ENCODE results near the gene DOCK7. TPM values are rescaled to one million over a fixed set of nuclear protein-coding genes. Genes with fewer than 3 reads are reported as not detected.

DOCK7 gene
- total and polyA plus RNA-seq, 2 of the 8 experiments (the other 6 are each of a cell fraction or from before 2014, with no cell fraction given) = 10.2 to 33.7 TPM

- 78% methylated on average over 4 of the region's 4 CpGs; no CpG with 5 or more reads in 1 of the 2 experiments for WGBS, 2 experiments (ENCODE audit: extremely low coverage in 1 of 2, insufficient coverage in 1 of 2, insufficient read length in 1 of 2, insufficient replicate concordance in 2 of 2, low coverage in 1 of 2, low lambda C conversion rate in 2 of 2, missing lambda C conversion rate in 1 of 2)
These were observed 175.2 kb downstream of the DOCK7 start for GRCh38 chr1:62513013-62513412.

More at GRCh38 chr1:62513013-62513412, 175.2 kb downstream of the DOCK7 start:
- TF ChIP-seq USF2 (IDR thresholded peaks at IDR 0.05; ENCODE audit: low read length) (no peak), SIRT6 (IDR thresholded peaks at IDR 0.05; ENCODE audit: low read length) (no peak), BRCA1 (IDR thresholded peaks at IDR 0.05; ENCODE audit: low read depth, low read length) (no peak), MAFK (IDR thresholded peaks at IDR 0.05; ENCODE audit: low read depth, low read length) (no peak), CHD2 (IDR thresholded peaks at IDR 0.05; ENCODE audit: low read length) (no peak), BCL11A (IDR thresholded peaks at IDR 0.05; ENCODE audit: low read depth in 2 of 2, low read length in 2 of 2) (no peak), SP1 (IDR thresholded peaks at IDR 0.05; ENCODE audit: low read depth, low read length) (no peak), EP300 (IDR thresholded peaks at IDR 0.05; ENCODE audit: borderline replicate concordance in 1 of 2, low read depth in 2 of 2, low read length in 2 of 2) (no peak), CTCF (IDR thresholded peaks at IDR 0.05; ENCODE audit: control extremely low read depth in 1 of 3, insufficient read depth in 1 of 3, low read depth in 1 of 3, low read length in 3 of 3) (no peak), E2F6 (IDR thresholded peaks at IDR 0.05) (no peak)
- Histone ChIP-seq H2AFZ (ENCODE audit: low read length) (no peak overlapping the region), H3K79me1 (ENCODE audit: low read depth, low read length) (no peaks in the 10 kb centered on the region), H3K79me2 (ENCODE audit: control insufficient read depth in 1 of 2, insufficient read depth in 2 of 2, low read length in 2 of 2) (no peaks in the 10 kb centered on the region), H3K27me3 (replicated peaks in 1 of 4; ENCODE audit: control insufficient read depth in 3 of 4, extremely low read depth in 1 of 4, insufficient read depth in 3 of 4, low read length in 3 of 4) (no peaks in the 10 kb centered on the region), H3K56ac (replicated peaks; ENCODE audit: insufficient read length, low read depth, low read length) (no peak overlapping the region), H4K20me1 (replicated peaks in 1 of 2; ENCODE audit: control insufficient read depth in 1 of 2, insufficient read depth in 2 of 2, low read length in 2 of 2) (no peaks in the 10 kb centered on the region), H3K18ac (ENCODE audit: extremely low read depth, low read length) (no peak overlapping the region), H3K4ac (replicated peaks; ENCODE audit: insufficient read length, low read depth, low read length) (no peak overlapping the region), H3K9me3 (ENCODE audit: insufficient read depth in 2 of 2, low read depth in 1 of 2, low read length in 1 of 2) (no peaks in the 10 kb centered on the region), H2BK20ac (ENCODE audit: low read length) (no peak overlapping the region), H3K14ac (ENCODE audit: insufficient read length) (no peak overlapping the region), H3K9ac (replicated peaks in 1 of 4; ENCODE audit: extremely low read depth in 1 of 4, low read depth in 3 of 4, low read length in 3 of 4) (no peak overlapping the region), H3K4me2 (ENCODE audit: insufficient read depth in 1 of 2, low read depth in 2 of 2, low read length in 2 of 2) (no peak overlapping the region), H2BK5ac (ENCODE audit: low read depth, low read length) (no peak overlapping the region), H3K4me1 (replicated peaks in 1 of 4; ENCODE audit: control insufficient read depth in 3 of 4, insufficient read depth in 4 of 4, low read length in 3 of 4) (no peaks in the 10 kb centered on the region), H3K23me2 (ENCODE audit: low read depth, low read length) (no peaks in the 10 kb centered on the region), H4K91ac (replicated peaks; ENCODE audit: insufficient read length, low read length) (no peak overlapping the region), H4K5ac (ENCODE audit: insufficient read length, low read depth, low read length) (no peak overlapping the region), H2BK15ac (ENCODE audit: low read length) (no peak overlapping the region), H3K4me3 (ENCODE audit: extremely low read depth in 1 of 4, insufficient read depth in 2 of 4, low read depth in 3 of 4, low read length in 4 of 4) (no peak overlapping the region), H2BK120ac (replicated peaks; ENCODE audit: low read depth, low read length) (no peak overlapping the region), H2BK12ac (ENCODE audit: low read depth, low read length) (no peak overlapping the region), H3K36me3 (ENCODE audit: control insufficient read depth in 2 of 4, insufficient read depth in 4 of 4, low read length in 3 of 4) (peaks cover 0 to 3% (median 0%) of the 10 kb centered on the region in 4 experiments; a peak in 1 of 8 replicates), H2AK5ac (ENCODE audit: low read depth, low read length) (no peak overlapping the region), H3K23ac (ENCODE audit: insufficient read length) (no peak overlapping the region), H4K8ac (ENCODE audit: extremely low read depth, insufficient read depth, low read length) (no peak overlapping the region), H3K27ac (ENCODE audit: low read depth, low read length) (no peak overlapping the region)
- DNase-seq (ENCODE audit: low read depth in 1 of 2, low spot score in 2 of 2) = no peak
- no peak for FAIRE-seq
- ChIA-PET CTCF (ENCODE audit: partially characterized antibody) (no interaction called here), POLR2A (ENCODE audit: partially characterized antibody) (interaction anchor here (0.5 kb wide), 1 partner anchor 1076 kb away, joined by 3 read pairs; no protein-coding TSS in a partner anchor)

Measured in H1 (cell line).